BE2C (cell line): ENCODE results near the gene DENND4C. TPM values are rescaled to one million over a fixed set of nuclear protein-coding genes. Genes with fewer than 3 reads are reported as not detected.
A peak's percentile ranks its signal among the peaks of the same experiment; 100 is the strongest.

Experiments used
- DNase-seq: peaks from one replicate; pipeline ENCODE4 v3.0.0-alpha.2; 2020
- H3K27me3 ChIP-seq: fragments of 250-450 bp; sonication (Bioruptor Pico); 2 replicates; pipeline ENCODE4 v1.5.1; 2020; ENCODE audit warnings: mild to moderate bottlenecking
- H3K36me3 ChIP-seq: fragments of 250-450 bp; sonication (Bioruptor Pico); 2 replicates; pipeline ENCODE4 v1.5.1; 2020; ENCODE audit warnings: mild to moderate bottlenecking
- H3K4me1 ChIP-seq: fragments of 250-450 bp; sonication (Bioruptor Pico); 2 replicates; pipeline ENCODE4 v1.5.1; 2020
- H3K4me3 ChIP-seq: 2 replicates; pipeline ENCODE4 v1.5.1; 2011; ENCODE audit warnings: low read depth, low read length
- H3K9me3 ChIP-seq: fragments of 250-450 bp; sonication (Bioruptor Pico); 2 replicates; pipeline ENCODE4 v1.5.1; 2020
- polyA plus RNA-seq: library from polyadenylated mRNA; unstranded; fragments of >200 nt; gene quantifications from one replicate; pipeline ENCODE4 v1.2.1, GENCODE V29; 2012; ENCODE audit warnings: low read depth, missing spikeins; ENCODE audit not compliant: insufficient read length, insufficient read depth
- TF ChIP-seq, protein P1 (sequence below): IDR thresholded peaks from 2 replicates; pipeline ENCODE4 v1.5.1; 2012; ENCODE audit warnings: mild to moderate bottlenecking, low read depth, low read length

The DENND4C gene
- 6.1 TPM for polyA plus RNA-seq

- DNase-seq = peak; percentile 95
- Histone ChIP-seq H3K4me3 (peak within 1 kb of the TSS; percentile 90), H3K4me1 (peaks cover 7% of the 10 kb centered on the region), H3K9me3 (no peaks in the 10 kb centered on the region), H3K36me3 (no peaks in the 10 kb centered on the region), H3K27me3 (no peaks in the 10 kb centered on the region)
- TF ChIP-seq, protein P1, sequence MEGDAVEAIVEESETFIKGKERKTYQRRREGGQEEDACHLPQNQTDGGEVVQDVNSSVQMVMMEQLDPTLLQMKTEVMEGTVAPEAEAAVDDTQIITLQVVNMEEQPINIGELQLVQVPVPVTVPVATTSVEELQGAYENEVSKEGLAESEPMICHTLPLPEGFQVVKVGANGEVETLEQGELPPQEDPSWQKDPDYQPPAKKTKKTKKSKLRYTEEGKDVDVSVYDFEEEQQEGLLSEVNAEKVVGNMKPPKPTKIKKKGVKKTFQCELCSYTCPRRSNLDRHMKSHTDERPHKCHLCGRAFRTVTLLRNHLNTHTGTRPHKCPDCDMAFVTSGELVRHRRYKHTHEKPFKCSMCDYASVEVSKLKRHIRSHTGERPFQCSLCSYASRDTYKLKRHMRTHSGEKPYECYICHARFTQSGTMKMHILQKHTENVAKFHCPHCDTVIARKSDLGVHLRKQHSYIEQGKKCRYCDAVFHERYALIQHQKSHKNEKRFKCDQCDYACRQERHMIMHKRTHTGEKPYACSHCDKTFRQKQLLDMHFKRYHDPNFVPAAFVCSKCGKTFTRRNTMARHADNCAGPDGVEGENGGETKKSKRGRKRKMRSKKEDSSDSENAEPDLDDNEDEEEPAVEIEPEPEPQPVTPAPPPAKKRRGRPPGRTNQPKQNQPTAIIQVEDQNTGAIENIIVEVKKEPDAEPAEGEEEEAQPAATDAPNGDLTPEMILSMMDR = no peak
Measured at GRCh38 chr9:19230355-19231125, at the start of gene DENND4C. TSS of gene DENND4C (plus strand) at chr9:19230693. CDS start at chr9:19276175, 45,482 bp downstream.

DNA sequence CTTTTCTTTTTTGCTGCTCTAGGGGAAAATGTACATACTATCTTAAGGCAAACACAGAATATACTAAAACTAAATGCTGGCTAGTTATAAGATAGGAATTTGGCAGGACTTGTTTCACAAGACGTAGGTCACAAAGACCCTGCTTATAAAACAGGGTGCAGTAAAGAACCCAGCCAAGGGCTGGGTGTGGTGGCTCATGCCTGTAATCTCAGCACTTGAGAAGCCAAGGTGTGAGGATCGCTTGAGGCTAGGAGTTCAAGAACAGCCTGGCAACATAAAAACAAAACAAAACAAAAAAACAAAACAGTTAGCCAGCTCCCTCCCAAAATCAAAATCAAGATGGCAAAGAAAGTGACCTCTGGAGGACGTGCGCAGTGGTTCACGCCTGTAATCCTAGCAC is 49.5 kb upstream of the DENND4C start:
- DNase-seq = no peak
- Histone ChIP-seq H3K36me3 (no peaks in the 10 kb centered on the region), H3K4me1 (peaks cover 9% of the 10 kb centered on the region), H3K27me3 (no peaks in the 10 kb centered on the region), H3K9me3 (no peaks in the 10 kb centered on the region), H3K4me3 (no peak overlapping the region)
- TF ChIP-seq, protein P1 = no peak

DNA sequence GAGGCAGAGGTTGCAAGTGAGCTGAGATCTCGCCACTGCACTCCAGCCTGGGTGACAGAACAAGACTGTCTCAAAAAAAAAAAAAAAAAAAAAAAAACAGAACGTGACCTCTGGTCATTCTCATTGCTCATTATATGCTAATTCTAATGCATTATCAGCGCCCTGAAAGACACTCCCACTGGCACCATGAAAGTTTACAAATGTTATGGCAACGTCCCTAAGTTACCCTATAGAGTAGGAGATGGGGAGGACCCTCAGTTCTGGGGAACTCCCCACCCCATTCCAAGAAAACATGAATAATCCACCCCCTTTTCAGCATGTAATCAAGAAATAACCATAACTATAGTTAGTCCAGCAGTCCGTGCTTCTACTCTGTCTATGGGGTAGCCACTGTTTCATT is 48.9 kb upstream of the DENND4C start:
- no peaks in the 10 kb centered on the region for H3K27me3 ChIP-seq

DNA sequence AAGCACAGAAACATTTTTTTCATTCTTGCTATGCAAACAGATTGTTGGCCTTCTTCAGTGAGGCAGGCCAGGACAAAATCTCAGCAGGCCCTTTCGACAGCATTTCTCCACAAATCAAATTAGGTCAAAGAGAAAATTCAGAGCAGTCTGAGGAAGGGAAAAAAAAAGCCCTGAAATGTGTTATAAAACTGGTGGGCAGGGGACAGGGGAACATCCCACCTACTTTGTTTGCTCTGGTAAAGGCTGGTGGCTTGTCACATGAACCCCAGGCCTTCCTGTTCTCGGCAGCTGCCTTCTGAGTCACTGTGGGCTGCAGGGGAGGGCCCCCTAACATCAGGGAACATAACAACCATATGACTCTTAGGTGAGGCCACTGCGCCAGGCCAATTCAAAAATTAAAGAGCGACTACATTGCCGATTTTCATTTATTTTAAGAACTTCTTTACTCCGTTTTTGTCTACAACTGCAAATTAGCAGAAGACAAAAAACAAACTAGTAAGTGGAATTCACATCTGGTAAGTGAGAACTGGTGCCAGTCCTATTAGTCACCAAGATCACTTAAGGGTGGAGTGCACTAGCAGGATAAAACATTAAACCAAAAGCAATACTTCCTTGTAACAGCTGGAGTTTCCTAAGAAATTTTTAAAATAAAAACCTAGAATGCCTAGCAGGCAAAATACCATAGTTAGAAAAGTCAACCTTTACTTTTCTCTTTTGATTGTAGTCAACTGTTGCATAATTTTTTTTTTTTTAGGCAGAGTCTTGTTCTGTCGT is 46.2 kb upstream of the DENND4C start:
- Histone ChIP-seq H3K36me3 (no peaks in the 10 kb centered on the region), H3K4me1 (peaks cover 9% of the 10 kb centered on the region), H3K4me3 (no peak overlapping the region), H3K27me3 (no peaks in the 10 kb centered on the region), H3K9me3 (no peaks in the 10 kb centered on the region)
- peak; percentile 47 for DNase-seq
- TF ChIP-seq, protein P1 = no peak

More for the DNA sequence above, 48.9 kb upstream of the DENND4C start:
- no peak for DNase-seq
- peaks cover 9% of the 10 kb centered on the region for H3K4me1 ChIP-seq
- TF ChIP-seq, protein P1 = no peak
- no peak overlapping the region for H3K4me3 ChIP-seq
- H3K9me3 ChIP-seq = no peaks in the 10 kb centered on the region
- no peaks in the 10 kb centered on the region for H3K36me3 ChIP-seq

GRCh38 chr9:19185191-19185590 is 45.3 kb upstream of the DENND4C start:
- H3K9me3 ChIP-seq = no peaks in the 10 kb centered on the region
- TF ChIP-seq, protein P1 = no peak
- no peak overlapping the region for H3K4me3 ChIP-seq
- H3K27me3 ChIP-seq = no peaks in the 10 kb centered on the region
- H3K36me3 ChIP-seq = no peaks in the 10 kb centered on the region
- no peak for DNase-seq
- H3K4me1 ChIP-seq = peaks cover 9% of the 10 kb centered on the region
